Fibroblast of lung (primary cell): Measurements from ENCODE around the gene RAB37. TPM values are rescaled to one million over a fixed set of nuclear protein-coding genes. Genes with fewer than 3 reads are reported as not detected.

Source experiments
- DNase-seq, 2 donors: peaks; one replicate each; pipeline versions ENCODE4 v3.0.0 to v3.0.0-alpha.2; 2010; ENCODE audit warnings: low read depth in 2 of 2
- H2AFZ ChIP-seq: 2 replicates; pipeline ENCODE4 v1.5.1; 2012; ENCODE audit warnings: low read length, control low read depth, inconsistent platforms
- H3K27ac ChIP-seq: 2 replicates; pipeline ENCODE4 v1.5.1; 2011; ENCODE audit warnings: low read length, control low read depth; ENCODE audit not compliant: insufficient read depth
- H3K27me3 ChIP-seq: 2 replicates; pipeline ENCODE4 v1.5.1; 2011; ENCODE audit warnings: mild to moderate bottlenecking, low read length; ENCODE audit not compliant: control insufficient read depth, insufficient read depth
- H3K36me3 ChIP-seq: 2 replicates; pipeline ENCODE4 v1.5.1; 2011; ENCODE audit warnings: low read length; ENCODE audit not compliant: control insufficient read depth, insufficient read depth
- H3K4me1 ChIP-seq: 2 replicates; pipeline ENCODE4 v1.5.1; 2011; ENCODE audit warnings: low read length; ENCODE audit not compliant: control insufficient read depth, insufficient read depth; ENCODE audit errors: extremely low read depth
- H3K4me2 ChIP-seq: 2 replicates; pipeline ENCODE4 v1.5.1; 2011; ENCODE audit warnings: low read length, control low read depth; ENCODE audit not compliant: insufficient read depth; ENCODE audit errors: extremely low read depth
- H3K4me3 ChIP-seq, 4 experiments: fragments of 200-600 bp in 1 of 4; sonication (generic) in 1 of 4; replicated peaks in 1 of 4; 2 replicates each; pipeline ENCODE4 v1.5.1; 2011 to 2016; ENCODE audit warnings: low read length in 4 of 4, low read depth in 3 of 4, mild to moderate bottlenecking in 3 of 4, control low read depth in 2 of 4, inconsistent platforms in 1 of 4, mixed read lengths in 1 of 4; ENCODE audit not compliant: insufficient read depth in 1 of 4; ENCODE audit errors: control extremely low read depth in 1 of 4
- H3K79me2 ChIP-seq: 2 replicates; pipeline ENCODE4 v1.5.1; 2012; ENCODE audit warnings: mild to moderate bottlenecking, low read length, inconsistent platforms; ENCODE audit not compliant: control insufficient read depth, insufficient read depth
- H3K9ac ChIP-seq: 2 replicates; pipeline ENCODE4 v1.5.1; 2011; ENCODE audit warnings: mild to moderate bottlenecking, low read length, control low read depth; ENCODE audit not compliant: insufficient read depth
- H3K9me3 ChIP-seq: 2 replicates; pipeline ENCODE4 v1.5.1; 2012; ENCODE audit warnings: low read depth, low read length; ENCODE audit not compliant: control insufficient read depth, insufficient read depth
- H4K20me1 ChIP-seq: 2 replicates; pipeline ENCODE4 v1.5.1; 2011; ENCODE audit warnings: low read length; ENCODE audit not compliant: control insufficient read depth, insufficient read depth; ENCODE audit errors: extremely low read depth
- EZH2 ChIP-seq: IDR thresholded peaks from 2 replicates; pipeline ENCODE4 v1.5.1; 2012; ENCODE audit warnings: low read length, control low read depth, mild to moderate bottlenecking; ENCODE audit errors: missing control alignments
- polyA plus RNA-seq, 2 donors: library from polyadenylated mRNA; depleted of rRNA in 1 of 2; stranded (reverse) in 1 of 2; unstranded in 1 of 2; fragments of >200 nt; gene quantifications; 2 replicates each; pipeline ENCODE4 v1.2.1, GENCODE V29; 2011 to 2012; ENCODE audit warnings: missing spikeins in 1 of 2
- total RNA-seq: library from RNA; depleted of rRNA; stranded (reverse); fragments of >200 nt; gene quantifications from 2 replicates; pipeline ENCODE4 v1.2.1, GENCODE V29; 2014
- TF ChIP-seq, protein P1 (sequence below), 2 donors: IDR thresholded peaks in 1 of 2; conservative IDR thresholded peaks in 1 of 2; 1 replicate in 1 of 2; 2 replicates in 1 of 2; pipeline ENCODE4 v1.5.1; 2011 to 2012; ENCODE audit warnings: low read length in 2 of 2, control low read depth in 1 of 2, inconsistent platforms in 1 of 2, low read depth in 1 of 2, mild to moderate bottlenecking in 1 of 2

Gene RAB37
- total and polyA plus RNA-seq, 2 donors (not counting 1 experiment from before 2014, with no cell fraction given), result 0.65 to 0.66 TPM

DNA sequence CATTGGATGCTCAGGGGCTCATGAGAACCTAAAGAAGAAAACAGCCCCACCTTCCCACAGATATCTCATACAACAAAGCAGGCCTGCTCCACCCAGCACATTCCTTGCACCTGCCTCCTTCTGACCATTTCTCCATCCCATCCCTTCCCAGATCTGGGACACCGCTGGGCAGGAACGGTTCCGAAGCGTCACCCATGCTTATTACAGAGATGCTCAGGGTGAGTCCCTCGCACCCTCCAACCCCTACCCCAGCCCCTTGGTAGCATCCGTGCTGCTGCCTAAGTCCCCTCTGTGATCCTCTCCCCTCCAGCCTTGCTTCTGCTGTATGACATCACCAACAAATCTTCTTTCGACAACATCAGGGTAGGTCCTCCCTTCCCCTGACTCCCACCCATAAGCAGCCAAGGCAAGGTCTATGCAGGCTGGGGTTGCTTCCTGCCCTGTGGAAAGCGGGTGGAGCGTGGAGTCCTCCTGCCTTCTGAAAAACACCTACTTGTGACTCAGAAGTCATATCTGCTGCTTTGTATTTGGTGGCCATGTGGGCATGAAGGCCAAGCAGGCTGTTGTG, 6.0 kb downstream of the RAB37 start:
- peaks cover 9% of the 10 kb centered on the region for H3K27me3 ChIP-seq
- DNase-seq, result no peak
- H3K4me1 ChIP-seq, result peaks cover 8% of the 10 kb centered on the region
- no peak overlapping the region for H3K4me3 ChIP-seq
- H4K20me1 ChIP-seq, result no peaks in the 10 kb centered on the region
- no peak overlapping the region for H3K4me2 ChIP-seq
- H3K36me3 ChIP-seq, result no peaks in the 10 kb centered on the region
- H3K9ac ChIP-seq, result no peak overlapping the region
- TF ChIP-seq, protein P1, sequence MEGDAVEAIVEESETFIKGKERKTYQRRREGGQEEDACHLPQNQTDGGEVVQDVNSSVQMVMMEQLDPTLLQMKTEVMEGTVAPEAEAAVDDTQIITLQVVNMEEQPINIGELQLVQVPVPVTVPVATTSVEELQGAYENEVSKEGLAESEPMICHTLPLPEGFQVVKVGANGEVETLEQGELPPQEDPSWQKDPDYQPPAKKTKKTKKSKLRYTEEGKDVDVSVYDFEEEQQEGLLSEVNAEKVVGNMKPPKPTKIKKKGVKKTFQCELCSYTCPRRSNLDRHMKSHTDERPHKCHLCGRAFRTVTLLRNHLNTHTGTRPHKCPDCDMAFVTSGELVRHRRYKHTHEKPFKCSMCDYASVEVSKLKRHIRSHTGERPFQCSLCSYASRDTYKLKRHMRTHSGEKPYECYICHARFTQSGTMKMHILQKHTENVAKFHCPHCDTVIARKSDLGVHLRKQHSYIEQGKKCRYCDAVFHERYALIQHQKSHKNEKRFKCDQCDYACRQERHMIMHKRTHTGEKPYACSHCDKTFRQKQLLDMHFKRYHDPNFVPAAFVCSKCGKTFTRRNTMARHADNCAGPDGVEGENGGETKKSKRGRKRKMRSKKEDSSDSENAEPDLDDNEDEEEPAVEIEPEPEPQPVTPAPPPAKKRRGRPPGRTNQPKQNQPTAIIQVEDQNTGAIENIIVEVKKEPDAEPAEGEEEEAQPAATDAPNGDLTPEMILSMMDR (conservative IDR thresholded peaks at IDR 0.05 in 1 of 2, IDR thresholded peaks at IDR 0.05 in 1 of 2; ENCODE audit: low read depth in 1 of 2, low read length in 2 of 2), result no peak
- TF ChIP-seq EZH2, result no peak
- H3K9me3 ChIP-seq, result no peaks in the 10 kb centered on the region
- no peaks in the 10 kb centered on the region for H3K79me2 ChIP-seq
- no peak overlapping the region for H3K27ac ChIP-seq
- no peak overlapping the region for H2AFZ ChIP-seq

DNA sequence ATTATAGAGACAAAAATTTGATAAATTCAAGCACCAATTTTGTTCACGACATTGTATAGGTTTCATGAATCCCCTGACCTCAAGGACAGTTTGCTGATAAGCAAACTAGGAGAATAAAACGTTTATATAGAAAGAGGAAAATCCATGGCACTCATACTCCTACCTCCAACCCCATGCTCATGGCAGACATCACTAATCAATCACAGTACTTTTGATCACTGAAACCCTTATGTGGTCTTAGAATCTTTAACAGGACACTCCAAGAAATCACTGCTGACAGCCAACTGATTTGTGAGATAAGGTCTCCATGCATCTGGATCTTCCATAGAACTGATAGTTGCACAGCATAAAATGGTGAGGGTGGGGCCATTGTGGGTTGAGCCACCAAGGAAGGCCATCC, 6.7 kb downstream of the RAB37 start:
- Histone ChIP-seq H4K20me1 (no peaks in the 10 kb centered on the region), H3K4me3 (no peak overlapping the region), H3K4me2 (no peak overlapping the region), H3K9ac (no peak overlapping the region), H3K4me1 (peaks cover 8% of the 10 kb centered on the region), H3K27ac (no peak overlapping the region), H2AFZ (no peak overlapping the region), H3K27me3 (peaks cover 3% of the 10 kb centered on the region), H3K36me3 (no peaks in the 10 kb centered on the region), H3K79me2 (no peaks in the 10 kb centered on the region), H3K9me3 (no peaks in the 10 kb centered on the region)
- no peak for DNase-seq
- TF ChIP-seq, protein P1 (conservative IDR thresholded peaks at IDR 0.05 in 1 of 2, IDR thresholded peaks at IDR 0.05 in 1 of 2; ENCODE audit: low read depth in 1 of 2, low read length in 2 of 2), result no peak
- no peak for TF ChIP-seq EZH2

DNA sequence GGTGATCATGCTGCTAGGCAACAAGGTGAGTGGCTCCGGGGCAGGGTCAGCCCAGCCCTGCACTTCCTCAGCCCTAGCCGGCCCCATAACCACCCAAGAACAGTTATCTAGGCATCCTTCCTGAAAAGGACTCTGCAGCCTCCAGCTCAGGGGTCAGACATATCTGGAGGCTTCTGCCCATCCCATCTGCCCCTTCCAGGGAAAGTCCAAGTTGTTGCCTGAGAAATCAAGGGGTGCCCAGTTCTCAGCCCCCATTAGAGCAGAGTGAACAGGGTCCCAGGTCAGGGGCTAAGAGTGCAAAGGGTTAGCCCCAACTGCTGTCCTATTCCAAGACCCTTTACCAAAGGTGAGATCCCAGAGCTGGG, 7.3 kb downstream of the RAB37 start:
- no peak for TF ChIP-seq EZH2
- TF ChIP-seq, protein P1 (conservative IDR thresholded peaks at IDR 0.05 in 1 of 2, IDR thresholded peaks at IDR 0.05 in 1 of 2; ENCODE audit: low read depth in 1 of 2, low read length in 2 of 2), result no peak
- Histone ChIP-seq H3K9me3 (no peaks in the 10 kb centered on the region), H2AFZ (no peak overlapping the region), H3K9ac (no peak overlapping the region), H3K4me3 (no peak overlapping the region), H4K20me1 (no peaks in the 10 kb centered on the region), H3K4me2 (no peak overlapping the region), H3K4me1 (peaks cover 8% of the 10 kb centered on the region), H3K36me3 (no peaks in the 10 kb centered on the region), H3K27ac (no peak overlapping the region), H3K79me2 (no peaks in the 10 kb centered on the region), H3K27me3 (no peaks in the 10 kb centered on the region)
- DNase-seq, result no peak
